Ishikawa (cell line): Measurements from ENCODE around the gene SCFD2.

Experiments
- EP300 ChIP-seq: IDR thresholded peaks from 2 replicates; pipeline ENCODE4 v1.6.1; 2012; ENCODE audit warnings: borderline replicate concordance
- YY1 ChIP-seq: IDR thresholded peaks from 2 replicates; pipeline ENCODE4 v1.6.1; 2012; ENCODE audit warnings: low read depth
- TF ChIP-seq, protein P1 (sequence below): IDR thresholded peaks from 2 replicates; pipeline ENCODE4 v1.6.1; 2012

DNA sequence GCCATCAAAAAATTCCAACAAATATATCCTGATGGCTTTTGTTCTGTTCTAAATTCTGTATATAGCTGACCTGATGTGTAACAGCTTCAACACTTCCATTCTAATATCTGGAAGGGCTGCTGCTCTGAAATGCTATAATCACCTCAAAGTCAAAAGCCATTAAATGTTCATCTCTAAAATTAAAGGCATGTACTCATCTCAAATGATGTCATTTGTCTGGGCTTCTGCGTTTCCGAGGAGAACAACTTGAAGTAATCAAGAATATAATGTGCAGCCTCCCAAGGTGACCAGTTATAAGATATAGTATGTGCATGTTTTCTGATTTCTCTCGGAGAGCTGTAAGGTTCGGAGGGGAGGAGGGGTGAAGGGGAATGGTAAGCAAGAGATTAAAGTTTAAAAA is 237.6 kb downstream of the SCFD2 start:
- TF ChIP-seq, protein P1, sequence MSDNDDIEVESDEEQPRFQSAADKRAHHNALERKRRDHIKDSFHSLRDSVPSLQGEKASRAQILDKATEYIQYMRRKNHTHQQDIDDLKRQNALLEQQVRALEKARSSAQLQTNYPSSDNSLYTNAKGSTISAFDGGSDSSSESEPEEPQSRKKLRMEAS = no peak
- TF ChIP-seq YY1 (no peak), EP300 (no peak)
